Fibroblast of skin of left quadriceps (primary cell): ENCODE results near the gene DENND4A.
"Not testable (repeated sequence)": the region's sequence is repeated elsewhere in the genome, so short reads cannot be mapped to it uniquely, and the experiment has no call there.

Experiments used
- DNase-seq, 2 experiments: peaks; one replicate each; pipeline ENCODE4 v3.0.0-alpha.2; 2013; ENCODE audit warnings: low read depth in 2 of 2

The DENND4A gene

DNA sequence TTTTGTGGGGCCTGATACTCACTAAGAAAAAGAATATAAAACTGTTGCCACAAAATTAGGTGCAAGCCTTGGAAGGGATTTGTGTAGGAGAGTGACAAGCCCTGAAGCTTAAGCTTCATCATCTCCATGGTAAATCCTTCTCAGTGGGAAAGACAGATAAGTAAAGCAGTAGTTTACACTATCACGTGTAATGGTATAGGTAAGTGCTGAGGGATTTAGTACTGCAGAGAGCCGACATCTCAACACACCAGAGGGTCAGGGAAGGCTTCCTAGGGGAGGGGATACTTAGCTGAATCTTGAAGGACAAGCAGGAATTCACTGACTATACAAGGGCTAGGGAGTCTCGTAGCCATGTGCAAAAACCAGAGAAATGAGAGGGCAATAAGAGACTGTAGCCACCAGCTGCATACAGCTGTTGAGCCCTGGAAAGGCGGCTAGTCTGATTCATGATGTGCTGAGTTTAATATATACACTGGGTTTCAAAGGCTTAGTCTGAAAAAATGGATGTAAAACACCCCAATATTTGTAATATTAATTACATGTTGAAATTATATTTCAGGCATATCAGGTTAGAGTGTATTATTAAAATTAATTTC, 159.2 kb downstream of the DENND4A start:
- no peak for DNase-seq

DNA sequence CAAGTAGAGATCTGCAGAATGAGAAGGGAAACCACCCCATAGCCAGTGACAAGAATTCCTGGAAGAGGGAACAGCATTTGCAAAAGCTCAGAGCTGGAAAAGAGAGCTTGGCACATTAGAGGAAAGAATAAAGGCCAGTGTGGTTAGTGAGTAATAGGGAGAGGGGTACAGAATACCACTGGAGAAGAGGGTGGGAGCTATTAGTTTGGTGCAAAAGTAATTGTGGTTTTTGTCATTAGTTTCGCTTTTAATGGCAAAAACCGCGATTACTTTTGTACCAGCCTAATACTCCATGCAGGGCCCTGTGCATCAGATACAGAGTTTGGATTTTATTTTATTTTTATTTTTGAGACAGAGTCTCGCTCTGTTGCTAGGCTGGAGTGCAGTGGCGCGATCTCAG, 160.6 kb downstream of the DENND4A start:
- no peak for DNase-seq

DNA sequence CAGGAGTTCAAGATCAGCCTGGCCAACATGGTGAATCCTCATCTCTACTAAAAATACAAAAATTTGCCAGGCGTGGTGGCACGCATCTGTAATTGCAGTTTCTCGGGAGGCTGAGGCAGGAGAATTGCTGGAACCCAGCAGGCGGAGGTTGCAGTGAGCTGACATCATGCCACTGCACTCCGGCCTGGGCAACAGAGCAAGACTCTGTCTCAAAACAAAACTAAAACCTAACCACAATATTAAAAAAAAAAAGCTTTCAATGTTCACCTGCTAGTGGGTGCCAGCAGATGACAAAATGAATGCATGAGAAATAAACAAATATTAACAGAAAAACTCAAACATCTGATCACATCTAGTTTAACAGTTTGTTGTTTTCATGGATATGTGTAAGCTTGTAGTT, 161.3 kb downstream of the DENND4A start:
- no peak for DNase-seq

DNA sequence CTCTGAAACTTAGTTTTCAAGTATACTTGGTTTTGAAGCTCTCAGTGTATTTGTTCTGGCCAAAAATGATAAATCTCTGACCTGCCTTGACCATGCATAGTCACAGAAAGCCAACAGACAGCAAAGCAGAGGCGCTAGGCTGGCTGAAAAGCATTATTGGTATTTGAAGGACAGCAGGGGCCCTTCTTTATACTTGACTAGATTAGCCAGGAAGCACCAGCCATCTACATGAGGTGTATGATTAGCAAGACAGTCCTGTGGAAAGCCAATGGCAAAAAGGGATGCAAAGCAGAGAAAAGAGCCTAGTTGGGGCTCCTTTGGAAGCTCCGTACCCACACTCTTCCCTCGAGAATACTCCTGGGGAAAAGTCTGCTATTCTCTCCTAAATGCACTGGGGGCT, 162.5 kb downstream of the DENND4A start:
- no peak for DNase-seq

DNA sequence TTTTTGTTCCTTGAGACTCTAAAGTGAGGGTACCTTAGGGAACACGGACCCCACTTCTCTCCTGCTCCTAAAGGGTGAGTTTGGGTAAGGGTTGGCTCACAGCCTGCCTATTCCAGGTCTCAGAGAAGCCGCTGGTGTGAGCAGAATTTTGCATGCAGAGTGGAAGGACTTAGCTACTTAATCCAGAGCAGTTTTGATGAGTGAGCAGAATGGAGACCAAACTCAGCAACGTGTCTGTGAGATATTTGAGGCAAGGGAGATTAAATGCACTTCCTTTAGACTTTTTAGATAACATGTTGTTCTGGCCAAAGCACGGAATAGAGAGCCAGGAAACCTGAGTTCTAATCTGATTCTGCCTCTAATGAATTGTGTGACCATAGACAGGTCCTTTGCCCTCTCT, 165.2 kb downstream of the DENND4A start:
- no peak for DNase-seq

DNA sequence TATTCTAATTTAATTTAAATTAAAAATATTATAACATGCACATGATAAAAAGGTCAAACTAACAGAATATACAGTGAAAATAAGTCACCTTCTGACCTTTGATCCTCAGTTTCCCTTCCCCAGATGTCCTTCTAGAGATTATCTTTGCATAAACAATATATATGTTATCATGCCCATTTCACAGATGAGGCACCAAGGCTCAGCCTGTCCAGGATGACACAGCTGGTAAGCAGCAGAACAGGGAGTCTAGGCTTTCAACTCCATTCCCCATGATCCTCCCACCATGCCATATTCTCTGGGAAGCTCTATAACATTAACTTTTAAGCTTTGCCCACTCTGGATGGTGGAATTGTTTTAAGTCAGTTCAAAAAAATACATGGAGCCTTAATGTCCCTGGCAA, 169.0 kb downstream of the DENND4A start:
- DNase-seq = no peak

DNA sequence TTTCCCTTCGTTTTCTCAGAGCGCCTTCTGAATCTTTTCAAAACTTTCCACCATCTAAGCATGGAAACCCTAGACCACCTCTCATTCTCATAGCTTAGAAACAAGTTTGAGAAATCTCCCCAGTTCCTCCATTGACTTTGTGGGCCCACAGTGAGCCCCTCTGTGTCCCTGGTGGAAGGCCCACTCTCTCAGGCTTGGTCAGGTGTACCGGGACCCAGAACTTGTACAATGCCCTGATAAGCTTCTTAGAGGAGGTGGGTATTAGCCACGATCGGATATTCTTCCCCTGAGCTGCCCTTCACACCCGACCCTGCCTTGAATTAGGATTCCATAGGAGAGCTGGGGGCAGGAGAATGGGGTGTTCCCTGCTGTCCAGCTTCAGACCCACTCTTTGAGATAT, 170.5 kb downstream of the DENND4A start, which contains the start of gene SLC24A1:
Gene SLC24A1, plus strand, starts transcription at position 301 of the 400 bp plus-strand sequence. CDS start 2,143 bp downstream, outside the sequence.
- no peak for DNase-seq

DNA sequence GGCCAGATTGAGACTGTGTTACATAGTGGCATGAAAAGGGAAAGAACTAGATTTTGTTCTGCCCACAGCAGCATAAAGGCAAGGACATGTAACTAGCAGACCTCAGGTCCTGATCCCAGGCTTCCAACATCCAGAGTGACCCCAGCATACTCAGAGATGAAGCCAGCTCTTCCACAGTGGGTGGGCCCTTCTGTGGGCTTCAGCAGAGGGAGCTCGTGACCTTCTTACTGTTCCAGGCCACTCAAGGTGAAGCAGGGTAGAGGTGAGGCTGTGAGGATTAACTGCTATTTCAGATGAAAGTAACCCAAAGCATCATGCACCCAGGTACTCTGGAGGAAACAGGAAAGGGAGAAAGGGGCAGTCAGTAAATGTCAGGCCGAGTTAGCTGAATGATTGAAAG, 171.3 kb downstream of the DENND4A start:
- no peak for DNase-seq

DNA sequence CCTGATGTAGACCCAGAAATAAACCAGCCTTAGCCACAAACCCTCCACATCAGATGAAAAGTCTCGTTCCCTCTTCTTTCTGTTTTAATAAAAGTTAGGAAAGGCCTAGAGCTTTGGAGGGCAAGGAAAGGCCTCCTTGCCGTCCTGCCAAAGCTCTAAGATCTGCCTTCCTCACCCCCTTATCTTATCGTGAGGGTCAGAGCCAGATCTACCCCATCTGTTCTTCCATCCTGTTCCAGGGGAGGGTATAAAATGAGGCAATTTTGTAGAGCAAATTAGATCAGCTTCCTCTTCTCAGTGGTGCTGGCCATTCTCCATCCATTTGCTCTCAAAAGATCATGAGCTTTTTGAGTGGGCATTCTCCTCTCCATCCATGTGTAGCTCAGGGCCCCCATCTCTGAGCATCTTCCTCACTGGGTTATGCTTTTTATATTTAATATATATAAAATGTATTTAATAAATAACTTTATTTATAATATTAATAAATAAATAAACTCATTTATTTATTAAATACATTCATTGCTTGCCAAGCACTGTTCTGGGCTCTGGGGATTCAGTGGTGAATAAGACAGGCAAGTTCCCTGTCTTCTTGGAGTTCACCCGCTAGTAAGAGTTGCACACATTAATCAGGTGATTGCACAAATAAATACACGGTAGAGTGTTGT, 172.3 kb downstream of the DENND4A start:
- no peak for DNase-seq

DNA sequence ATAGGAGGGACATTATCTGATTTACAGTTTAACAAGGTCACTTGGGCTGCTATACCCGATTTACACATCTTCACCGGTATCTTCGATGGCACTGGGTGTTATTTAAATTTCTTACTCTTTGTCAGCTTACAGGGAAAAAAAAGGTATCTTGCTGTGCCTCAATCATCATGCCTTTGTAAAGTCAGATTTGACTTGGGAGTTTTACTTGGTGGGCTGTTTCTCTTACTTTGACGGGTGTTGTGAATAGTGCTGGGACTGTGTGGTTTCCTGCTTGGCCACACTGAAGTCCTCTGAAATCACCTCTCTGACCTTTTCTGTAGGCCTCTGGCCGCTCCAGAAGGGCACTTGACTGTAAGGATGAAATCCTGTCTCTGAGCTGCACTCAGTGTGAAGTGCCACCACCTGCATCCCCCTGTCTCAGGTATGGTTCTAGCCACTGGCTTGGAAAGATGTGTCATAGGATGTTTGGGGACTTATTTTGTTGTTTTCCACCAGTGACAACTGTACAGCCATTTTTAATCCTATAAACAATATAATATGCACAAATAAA, 173.5 kb downstream of the DENND4A start:
- no peak for DNase-seq

DNA sequence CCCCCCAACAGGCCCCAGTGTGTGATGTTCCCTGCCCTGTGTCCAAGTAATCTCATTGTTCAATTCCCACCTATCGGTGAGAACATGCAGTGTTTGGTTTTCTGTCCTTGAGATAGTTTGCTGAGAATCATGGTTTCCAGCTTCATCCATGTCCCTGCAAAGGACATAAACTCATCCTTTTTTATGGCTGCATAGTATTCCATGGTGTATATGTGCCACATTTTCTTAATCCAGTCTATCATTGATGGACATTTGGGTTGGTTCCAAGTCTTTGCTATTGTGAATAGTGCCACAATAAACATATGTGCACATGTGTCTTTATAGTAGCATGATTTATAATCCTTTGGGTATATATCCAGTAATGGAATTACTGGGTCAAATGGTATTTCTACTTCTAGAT, 176.2 kb downstream of the DENND4A start:
- not testable (repeated sequence) for DNase-seq

DNA sequence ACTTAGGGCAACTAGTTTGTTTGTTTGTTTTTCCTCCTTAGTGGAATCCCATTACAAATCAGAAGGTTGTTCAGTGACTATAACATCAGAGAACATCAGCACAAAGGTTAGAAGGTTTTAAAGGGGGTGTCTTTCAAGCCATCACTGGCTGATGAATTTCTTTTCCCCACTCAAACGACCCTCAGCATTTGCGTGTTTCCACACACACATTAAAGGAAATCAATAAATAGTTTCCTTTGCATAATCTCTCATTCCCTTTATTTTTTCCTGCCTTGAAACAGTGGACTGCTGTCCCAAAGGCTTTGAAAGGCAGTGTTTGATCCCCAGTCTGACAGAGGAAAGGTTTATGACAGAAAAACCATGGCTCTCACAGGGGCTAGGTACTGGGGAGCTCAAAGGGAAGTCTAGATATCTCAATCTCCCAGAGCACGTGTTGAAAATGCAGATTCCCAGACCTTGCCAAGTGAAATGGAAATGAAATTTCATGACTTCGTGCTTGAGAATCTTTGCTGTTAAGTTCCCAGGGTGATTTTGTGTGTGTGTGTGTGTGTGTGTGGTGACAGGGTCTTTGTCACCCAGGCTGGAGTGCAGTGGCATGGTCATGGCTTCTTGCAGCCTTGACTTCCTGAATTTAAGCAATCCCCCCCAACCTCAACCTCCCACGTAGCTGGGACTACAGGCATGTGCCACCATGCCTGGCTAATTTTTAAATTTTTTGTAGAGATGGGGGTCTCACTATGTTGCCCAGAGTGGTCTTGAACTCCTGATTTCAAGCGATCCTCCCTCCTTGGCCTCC, 178.9 kb downstream of the DENND4A start:
- DNase-seq = no peak

DNA sequence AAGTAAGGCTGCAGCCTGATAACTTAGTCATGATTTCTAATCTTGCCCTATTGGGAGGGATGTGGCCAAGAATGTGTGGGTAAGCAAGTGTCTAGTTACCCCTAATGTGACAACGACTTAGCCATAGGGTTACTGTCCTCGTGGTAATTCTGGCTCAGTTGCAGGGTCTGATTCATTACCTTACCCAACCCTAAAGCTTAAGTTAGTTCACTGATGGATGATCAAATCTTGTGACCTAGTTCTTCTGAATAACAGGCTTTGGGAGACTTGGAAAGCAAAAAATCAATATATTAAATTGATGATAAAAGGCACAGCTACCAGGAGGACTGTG, 179.5 kb downstream of the DENND4A start:
- DNase-seq = no peak

DNA sequence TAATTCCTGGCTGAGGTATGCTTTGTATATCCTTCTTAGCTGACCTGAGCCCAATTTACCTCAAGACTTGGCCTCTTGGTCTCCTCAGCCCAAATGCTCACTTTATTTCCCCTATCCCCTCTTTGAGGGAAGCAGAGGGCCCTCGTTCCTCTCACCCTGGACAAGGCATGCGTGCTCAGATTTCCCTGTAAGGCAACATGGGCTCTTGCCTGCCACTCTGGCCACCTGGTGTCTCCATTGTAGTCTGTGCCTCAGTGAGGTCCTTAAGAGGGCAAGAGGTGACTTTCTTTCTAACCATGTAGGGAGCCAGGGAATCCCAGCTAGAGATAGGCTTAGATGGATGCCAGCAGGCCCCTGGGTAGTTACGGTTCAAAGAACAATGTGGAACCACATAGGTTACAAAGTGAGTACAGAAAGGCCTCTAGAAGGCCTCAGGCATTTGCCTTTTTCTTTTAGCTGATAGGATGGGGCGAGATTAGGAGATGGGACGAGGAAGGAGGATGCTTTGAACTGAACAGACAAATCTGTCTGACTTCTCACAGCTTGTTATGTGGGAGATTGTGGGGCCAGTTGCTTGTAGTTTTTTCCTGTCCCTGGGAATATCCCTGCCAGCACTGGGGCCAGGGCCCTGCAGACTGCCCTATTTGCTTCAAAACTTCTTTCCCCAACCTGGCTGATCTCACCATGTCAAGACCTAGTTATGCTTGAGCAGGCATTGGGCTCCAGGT, 180.0 kb downstream of the DENND4A start:
- DNase-seq = no peak

DNA sequence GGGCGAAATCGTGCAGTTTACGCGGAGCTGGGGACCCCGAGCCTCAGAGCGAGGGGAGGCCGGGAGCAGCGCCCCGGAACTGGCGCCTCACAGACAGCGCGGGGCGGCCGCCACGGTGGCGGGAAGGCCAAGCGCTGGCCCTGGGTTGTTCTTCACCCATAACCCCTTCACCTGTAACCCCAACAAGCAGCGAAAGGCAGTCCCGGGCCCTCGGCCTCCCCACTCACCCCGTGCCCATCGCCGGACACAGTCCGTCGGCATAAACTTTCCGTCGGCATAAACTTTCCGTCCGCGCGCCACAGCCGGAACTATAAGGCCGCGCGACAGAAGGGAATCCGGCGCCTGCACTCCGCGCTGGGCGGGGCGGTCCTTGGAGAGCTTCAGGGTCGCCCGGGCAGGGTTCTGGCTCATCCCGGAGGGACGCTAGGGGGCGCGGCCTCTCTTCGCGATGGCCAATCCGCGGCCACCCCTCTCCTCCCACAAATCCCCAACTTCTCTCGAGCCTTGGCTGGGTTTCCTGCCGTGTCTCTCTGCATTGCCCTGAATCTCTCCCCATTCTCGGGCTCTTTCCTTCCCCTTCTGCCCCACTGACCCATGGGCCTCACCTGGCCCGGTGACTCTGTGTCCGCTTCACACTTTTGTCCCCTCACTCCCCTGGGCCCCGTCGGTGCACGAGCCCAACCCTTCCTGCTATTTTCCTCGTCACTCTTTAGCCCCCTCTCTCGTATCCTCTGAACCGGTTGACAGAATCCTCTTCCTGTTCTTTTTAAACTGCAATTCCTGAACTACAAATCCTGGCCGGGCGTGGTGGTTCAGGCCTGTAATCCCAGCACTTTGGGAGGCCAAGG, 181.0 kb downstream of the DENND4A start, which contains the start of gene INTS14:
Gene INTS14, minus strand, starts transcription at position 261 of the 848 bp plus-strand sequence. CDS start 3,751 bp downstream, outside the sequence.
- DNase-seq = peak; percentile 91
